Natural killer cell treated with Interleukin-12 subunit alpha and Interleukin-12 subunit beta and Interleukin-15 and Interleukin-18, amount 100 ng/mL, for 72 hours (primary cell): ENCODE data around the gene CCL25. TPM values are rescaled to one million over a fixed set of nuclear protein-coding genes. Genes with fewer than 3 reads are reported as not detected.

Experiments
- ATAC-seq, 2 donors: fragments of 150-1000 bp; cut with Tn5 transposase in 1 of 2; sonication (Bioruptor Pico), chemical (Tn5 transposase) in 1 of 2; 2 replicates each; pipeline ENCODE4 v1.10.0; 2021
- DNase-seq: peaks from one replicate; pipeline ENCODE4 v3.0.0; 2022; ENCODE audit warnings: low spot score
- H3K27ac Mint-ChIP-seq, 2 donors: 1 replicate in 1 of 2; 2 replicates in 1 of 2; pipeline ENCODE4 v1.8.0; 2022; ENCODE audit warnings: mixed read lengths in 2 of 2, mild to moderate bottlenecking in 1 of 2, moderate library complexity in 1 of 2
- H3K27me3 Mint-ChIP-seq, 2 donors: 1 replicate in 1 of 2; 2 replicates in 1 of 2; pipeline ENCODE4 v1.8.0; 2022; ENCODE audit warnings: mixed read lengths in 2 of 2
- H3K36me3 Mint-ChIP-seq: one replicate; pipeline ENCODE4 v1.8.0; 2022; ENCODE audit warnings: mixed read lengths
- H3K4me1 Mint-ChIP-seq, 2 donors: 1 replicate in 1 of 2; 2 replicates in 1 of 2; pipeline ENCODE4 v1.8.0; 2022; ENCODE audit warnings: low read depth in 2 of 2, mixed read lengths in 2 of 2, mild to moderate bottlenecking in 1 of 2
- H3K4me3 Mint-ChIP-seq: one replicate; pipeline ENCODE4 v1.8.0; 2022; ENCODE audit warnings: mixed read lengths
- H3K9me3 Mint-ChIP-seq: 2 replicates; pipeline ENCODE4 v1.8.0; 2022; ENCODE audit warnings: mixed read lengths
- total RNA-seq, 2 donors: library from RNA; stranded (reverse); gene quantifications; one replicate each; pipeline ENCODE4 v1.2.3, GENCODE V29; 2022

The CCL25 gene
- total RNA-seq, 2 donors from 2014 or later: 0.71 TPM; not detected in 1

GRCh38 chr19:8084152-8084551, 31.6 kb downstream of the CCL25 start:
- Mint-ChIP-seq H3K36me3 (no peaks in the 10 kb centered on the region), H3K27ac (no peak overlapping the region), H3K27me3 (peaks cover 0 to 7% of the 10 kb centered on the region in 2 donors), H3K4me1 (peaks cover 4 to 5% of the 10 kb centered on the region in 2 donors), H3K9me3 (no peaks in the 10 kb centered on the region), H3K4me3 (no peak overlapping the region)
- peak; percentile 25 for DNase-seq
- no peak for ATAC-seq

- peaks cover 4 to 5% of the 10 kb centered on the region in 2 donors for H3K4me1 Mint-ChIP-seq
- no peaks in the 10 kb centered on the region for H3K27me3 Mint-ChIP-seq
- no peaks in the 10 kb centered on the region for H3K36me3 Mint-ChIP-seq
- peak; percentile 40 for DNase-seq
- ATAC-seq: peak in 1 of 2 donors; percentile 68
- H3K9me3 Mint-ChIP-seq: no peaks in the 10 kb centered on the region
- H3K27ac Mint-ChIP-seq: no peak overlapping the region
- no peak overlapping the region for H3K4me3 Mint-ChIP-seq
Measured at GRCh38 chr19:8085598-8086408, 33.2 kb downstream of the CCL25 start.

- DNase-seq (peak; percentile 23), ATAC-seq (no peak)
- peaks cover 4 to 5% of the 10 kb centered on the region in 2 donors for H3K4me1 Mint-ChIP-seq
- H3K27ac Mint-ChIP-seq: no peak overlapping the region
- H3K4me3 Mint-ChIP-seq: no peak overlapping the region
- H3K36me3 Mint-ChIP-seq: no peaks in the 10 kb centered on the region
- no peaks in the 10 kb centered on the region for H3K27me3 Mint-ChIP-seq
- no peaks in the 10 kb centered on the region for H3K9me3 Mint-ChIP-seq
Measured at GRCh38 chr19:8086849-8087248, 34.3 kb downstream of the CCL25 start.

GRCh38 chr19:8087876-8088275, 35.3 kb downstream of the CCL25 start:
- ATAC-seq: no peak
- Mint-ChIP-seq H3K4me3 (no peak overlapping the region), H3K27ac (no peak overlapping the region), H3K9me3 (no peaks in the 10 kb centered on the region), H3K36me3 (no peaks in the 10 kb centered on the region), H3K27me3 (no peaks in the 10 kb centered on the region), H3K4me1 (no peaks in the 10 kb centered on the region)
- DNase-seq: peak; percentile 57

GRCh38 chr19:8088752-8089663, 36.4 kb downstream of the CCL25 start:
- DNase-seq (no peak), ATAC-seq (no peak)
- Mint-ChIP-seq H3K36me3 (no peaks in the 10 kb centered on the region), H3K9me3 (no peaks in the 10 kb centered on the region), H3K4me1 (no peaks in the 10 kb centered on the region), H3K4me3 (no peak overlapping the region), H3K27me3 (no peaks in the 10 kb centered on the region), H3K27ac (no peak overlapping the region)

- Mint-ChIP-seq H3K27ac (no peak overlapping the region), H3K36me3 (no peaks in the 10 kb centered on the region), H3K27me3 (no peaks in the 10 kb centered on the region), H3K4me3 (no peak overlapping the region), H3K4me1 (no peaks in the 10 kb centered on the region), H3K9me3 (peaks cover 6% of the 10 kb centered on the region)
- DNase-seq (no peak), ATAC-seq (peak; percentile 22 to 37)
Measured at GRCh38 chr19:8089664-8090601, 37.4 kb downstream of the CCL25 start.

- Mint-ChIP-seq H3K27me3 (no peaks in the 10 kb centered on the region), H3K27ac (no peak overlapping the region), H3K9me3 (peaks cover 6% of the 10 kb centered on the region), H3K4me3 (no peak overlapping the region), H3K4me1 (no peaks in the 10 kb centered on the region), H3K36me3 (no peaks in the 10 kb centered on the region)
- no peak for ATAC-seq
- DNase-seq: no peak
Measured at GRCh38 chr19:8090950-8091349, 38.4 kb downstream of the CCL25 start.

- Mint-ChIP-seq H3K9me3 (peaks cover 13% of the 10 kb centered on the region), H3K4me1 (peaks cover 0 to 19% of the 10 kb centered on the region in 2 donors), H3K4me3 (no peak overlapping the region), H3K27me3 (peaks cover 0 to 2% of the 10 kb centered on the region in 2 donors), H3K27ac (no peak overlapping the region), H3K36me3 (no peaks in the 10 kb centered on the region)
- ATAC-seq (no peak), DNase-seq (peak; percentile 32)
Measured at GRCh38 chr19:8093740-8094139, 41.2 kb downstream of the CCL25 start.

- DNase-seq: peak; percentile 13
Measured at GRCh38 chr19:8094336-8094735, 41.8 kb downstream of the CCL25 start.

GRCh38 chr19:8095354-8095886, 42.9 kb downstream of the CCL25 start:
- DNase-seq (no peak), ATAC-seq (no peak)
- H3K4me1 Mint-ChIP-seq: peaks cover 0 to 22% of the 10 kb centered on the region in 2 donors
- no peaks in the 10 kb centered on the region for H3K36me3 Mint-ChIP-seq
- no peak overlapping the region for H3K27ac Mint-ChIP-seq
- no peak overlapping the region for H3K4me3 Mint-ChIP-seq
- H3K27me3 Mint-ChIP-seq: peaks cover 2 to 6% of the 10 kb centered on the region in 2 donors
- peaks cover 13% of the 10 kb centered on the region for H3K9me3 Mint-ChIP-seq

More at GRCh38 chr19:8094336-8094735, 41.8 kb downstream of the CCL25 start:
- no peak for ATAC-seq
- Mint-ChIP-seq H3K27ac (no peak overlapping the region), H3K9me3 (peaks cover 13% of the 10 kb centered on the region), H3K36me3 (no peaks in the 10 kb centered on the region), H3K4me3 (no peak overlapping the region), H3K4me1 (peaks cover 0 to 22% of the 10 kb centered on the region in 2 donors), H3K27me3 (peaks cover 2 to 6% of the 10 kb centered on the region in 2 donors)

GRCh38 chr19:8096071-8096470, 43.5 kb downstream of the CCL25 start:
- Mint-ChIP-seq H3K27ac (no peak overlapping the region), H3K27me3 (peaks cover 2 to 6% of the 10 kb centered on the region in 2 donors), H3K4me1 (peaks cover 0 to 22% of the 10 kb centered on the region in 2 donors), H3K9me3 (peaks cover 13% of the 10 kb centered on the region), H3K36me3 (no peaks in the 10 kb centered on the region), H3K4me3 (no peak overlapping the region)
- DNase-seq: no peak
- no peak for ATAC-seq

GRCh38 chr19:8097198-8097597, 44.6 kb downstream of the CCL25 start:
- H3K4me1 Mint-ChIP-seq: peaks cover 0 to 22% of the 10 kb centered on the region in 2 donors
- peaks cover 13% of the 10 kb centered on the region for H3K9me3 Mint-ChIP-seq

More at GRCh38 chr19:8097198-8097597, 44.6 kb downstream of the CCL25 start:
- peak; percentile 56 to 90 for ATAC-seq
- Mint-ChIP-seq H3K27ac (peak overlapping the region; percentile 13 to 80), H3K36me3 (no peaks in the 10 kb centered on the region), H3K4me3 (peak overlapping the region; percentile 14), H3K27me3 (peaks cover 5 to 13% of the 10 kb centered on the region in 2 donors)
- peak; percentile 72 for DNase-seq
